Caco-2 (cell line): Measurements from ENCODE around the gene BRD7. TPM values are rescaled to one million over a fixed set of nuclear protein-coding genes. Genes with fewer than 3 reads are reported as not detected.

Experiments used
- BruUV-seq: library from RNA; stranded (reverse); fragments of 400-500 nt; replicated peaks from 2 replicates; lab custom pipeline; 2021; lab: Mats Ljungman, UMichigan
- CTCF ChIA-PET: fragments of 300-600 bp; sonication (Branson Sonifier 250); formaldehyde crosslinking; loops from one replicate; lab custom pipeline; 2022; ENCODE audit warnings: antibody characterized with exemption; lab: Charles Lee
- POLR2A ChIA-PET: fragments of 300-600 bp; sonication (Branson Sonifier 250); formaldehyde crosslinking; loops from one replicate; lab custom pipeline; 2022; ENCODE audit warnings: antibody characterized with exemption; lab: Charles Lee
- DNase-seq, 2 experiments: peaks; one replicate each; pipeline versions ENCODE4 v3.0.0 to v3.0.0-alpha.2; 2020 to 2022
- H3K27me3 ChIP-seq: replicated peaks from 2 replicates; pipeline ENCODE4 v1.6.0; 2011; ENCODE audit warnings: low read length; ENCODE audit not compliant: control insufficient read depth, insufficient read depth
- H3K36me3 ChIP-seq: 2 replicates; pipeline ENCODE4 v1.5.1; 2011; ENCODE audit warnings: low read length; ENCODE audit not compliant: control insufficient read depth, insufficient read depth
- H3K4me1 ChIP-seq: fragments of 250-450 bp; sonication (Bioruptor Pico); 2 replicates; pipeline ENCODE4 v1.5.1; 2020; ENCODE audit warnings: mild to moderate bottlenecking
- H3K4me3 ChIP-seq: 2 replicates; pipeline ENCODE4 v1.5.1; 2011; ENCODE audit warnings: low read depth, mild to moderate bottlenecking, control low read depth, low read length
- H3K9me3 ChIP-seq: fragments of 250-450 bp; sonication (Bioruptor Pico); 2 replicates; pipeline ENCODE4 v1.5.1; 2020; ENCODE audit warnings: mild to moderate bottlenecking, moderate library complexity
- H3K27ac Mint-ChIP-seq: one replicate; pipeline ENCODE4 v1.8.0; 2022; ENCODE audit warnings: mixed read lengths; ENCODE audit not compliant: unreplicated experiment
- H3K27me3 Mint-ChIP-seq: one replicate; pipeline ENCODE4 v1.8.0; 2022; ENCODE audit warnings: mixed read lengths; ENCODE audit not compliant: insufficient read depth, unreplicated experiment
- H3K36me3 Mint-ChIP-seq: one replicate; pipeline ENCODE4 v1.8.0; 2022; ENCODE audit warnings: mild to moderate bottlenecking, mixed read lengths; ENCODE audit not compliant: insufficient read depth, unreplicated experiment
- H3K4me1 Mint-ChIP-seq: one replicate; pipeline ENCODE4 v1.8.0; 2022; ENCODE audit warnings: low read depth, mixed read lengths; ENCODE audit not compliant: unreplicated experiment
- H3K4me3 Mint-ChIP-seq: one replicate; pipeline ENCODE4 v1.8.0; 2022; ENCODE audit warnings: mild to moderate bottlenecking, moderate library complexity, mixed read lengths; ENCODE audit not compliant: unreplicated experiment
- H3K9me3 Mint-ChIP-seq: one replicate; pipeline ENCODE4 v1.8.0; 2022; ENCODE audit warnings: mixed read lengths; ENCODE audit not compliant: unreplicated experiment
- CTCF ChIP-seq, 2 experiments: fragments of 200-600 bp in 1 of 2; IDR thresholded peaks; 1 replicate in 1 of 2; 2 replicates in 1 of 2; pipeline versions ENCODE4 v1.5.1 to v1.8.0; 2011 to 2022; ENCODE audit warnings: antibody characterized with exemption in 1 of 2, control low read depth in 1 of 2, inconsistent platforms in 1 of 2, low read depth in 1 of 2, low read length in 1 of 2, mild to moderate bottlenecking in 1 of 2, moderate library complexity in 1 of 2; ENCODE audit not compliant: insufficient read depth in 1 of 2, severe bottlenecking in 1 of 2, unreplicated experiment in 1 of 2
- intact Hi-C: fragments of 100-400 bp; cut with micrococcal nuclease; formaldehyde crosslinking; loops from one replicate; pipeline ENCODE4 v1.10.0; 2022; ENCODE audit not compliant: unreplicated experiment
- total RNA-seq: library from RNA; stranded (reverse); gene quantifications from 2 replicates; pipeline ENCODE4 v1.2.3, GENCODE V29; 2022

Gene BRD7
- total RNA-seq, 1 experiment from 2014 or later, result 170 TPM

GRCh38 chr16:50398336-50398735 lies 29.5 kb upstream of the BRD7 start:
- DNase-seq, result no peak
- no peak overlapping the region for H3K4me3 ChIP-seq
- ChIA-PET POLR2A (no interaction called here), CTCF (interaction anchor here (1.0 kb wide), 1 partner anchor 408 kb away, joined by 3 read pairs; no protein-coding TSS in a partner anchor)
- BruUV-seq, result no TSS peak
- H3K27ac Mint-ChIP-seq, result no peak overlapping the region
- H3K4me3 Mint-ChIP-seq, result no peak overlapping the region
- H3K9me3 ChIP-seq, result no peaks in the 10 kb centered on the region
- no peaks in the 10 kb centered on the region for H3K9me3 Mint-ChIP-seq
- no peaks in the 10 kb centered on the region for H3K36me3 Mint-ChIP-seq
- H3K4me1 Mint-ChIP-seq, result no peaks in the 10 kb centered on the region
- no peaks in the 10 kb centered on the region for H3K4me1 ChIP-seq
- no peaks in the 10 kb centered on the region for H3K27me3 ChIP-seq
- H3K36me3 ChIP-seq, result no peaks in the 10 kb centered on the region; the same call in 1 of the 2 replicates
- H3K27me3 Mint-ChIP-seq, result no peaks in the 10 kb centered on the region
- intact Hi-C loops, result no loop called here
- TF ChIP-seq CTCF (IDR thresholded peaks at IDR 0.05; ENCODE audit: insufficient read depth in 1 of 2, low read depth in 1 of 2, low read length in 1 of 2, severe bottlenecking in 1 of 2, unreplicated experiment in 1 of 2), result no peak

GRCh38 chr16:50396761-50397535 lies 28.2 kb upstream of the BRD7 start:
- H3K27me3 ChIP-seq, result no peaks in the 10 kb centered on the region
- no peaks in the 10 kb centered on the region for H3K9me3 ChIP-seq
- POLR2A ChIA-PET, result no interaction called here
- no peak overlapping the region for H3K27ac Mint-ChIP-seq
- H3K4me3 Mint-ChIP-seq, result no peak overlapping the region
- H3K4me3 ChIP-seq, result no peak overlapping the region
- H3K4me1 ChIP-seq, result no peaks in the 10 kb centered on the region
- H3K36me3 Mint-ChIP-seq, result no peaks in the 10 kb centered on the region
- TF ChIP-seq CTCF (IDR thresholded peaks at IDR 0.05; ENCODE audit: insufficient read depth in 1 of 2, low read depth in 1 of 2, low read length in 1 of 2, severe bottlenecking in 1 of 2, unreplicated experiment in 1 of 2), result no peak
- no peaks in the 10 kb centered on the region for H3K27me3 Mint-ChIP-seq
- DNase-seq, result no peak
- no peaks in the 10 kb centered on the region for H3K9me3 Mint-ChIP-seq
- no peaks in the 10 kb centered on the region for H3K4me1 Mint-ChIP-seq
- no peaks in the 10 kb centered on the region; the same call in 1 of the 2 replicates for H3K36me3 ChIP-seq
- no TSS peak for BruUV-seq
- CTCF ChIA-PET, result no interaction called here
- intact Hi-C loops, result no loop called here

- Histone ChIP-seq H3K4me3 (no peak overlapping the region), H3K27me3 (no peaks in the 10 kb centered on the region), H3K4me1 (no peaks in the 10 kb centered on the region), H3K36me3 (no peaks in the 10 kb centered on the region), H3K9me3 (no peaks in the 10 kb centered on the region)
- no peaks in the 10 kb centered on the region for H3K9me3 Mint-ChIP-seq
- no TSS peak for BruUV-seq
- H3K36me3 Mint-ChIP-seq, result no peaks in the 10 kb centered on the region
- ChIA-PET CTCF (no interaction called here), POLR2A (no interaction called here)
- intact Hi-C loops, result no loop called here
- no peaks in the 10 kb centered on the region for H3K27me3 Mint-ChIP-seq
- H3K4me1 Mint-ChIP-seq, result no peaks in the 10 kb centered on the region
- DNase-seq, result no peak
- no peak overlapping the region for H3K27ac Mint-ChIP-seq
- H3K4me3 Mint-ChIP-seq, result no peak overlapping the region
- TF ChIP-seq CTCF (IDR thresholded peaks at IDR 0.05; ENCODE audit: insufficient read depth in 1 of 2, low read depth in 1 of 2, low read length in 1 of 2, severe bottlenecking in 1 of 2, unreplicated experiment in 1 of 2), result no peak
These were observed 27.2 kb upstream of the BRD7 start for GRCh38 chr16:50395763-50396710.
